Heart right ventricle (tissue), 16 donors: Measurements from ENCODE around the gene MBNL2. TPM values are rescaled to one million over a fixed set of nuclear protein-coding genes. Genes with fewer than 3 reads are reported as not detected.

Experiments used
- ATAC-seq, 8 donors: fragments of 200-7000 bp; cut with Tn5 transposase; one replicate each; pipeline ENCODE4 v1.9.1; 2020; ENCODE audit warnings: mild to moderate bottlenecking in 8 of 8, moderate library complexity in 8 of 8, moderate number of reproducible peaks in 1 of 8
- DNase-seq, 2 donors: peaks; one replicate each; pipeline ENCODE4 v3.0.0-alpha.2; 2020
- H3K27ac ChIP-seq, 10 donors: fragments of 200-600 bp; sonication (generic) in 2 of 10; one replicate each; pipeline versions ENCODE4 v1.5.0 to v1.8.0; 2020 to 2022; ENCODE audit warnings: mild to moderate bottlenecking in 3 of 10
- H3K27me3 ChIP-seq, 7 donors: fragments of 200-600 bp; one replicate each; pipeline ENCODE4 v1.8.0; 2021 to 2022; ENCODE audit warnings: mild to moderate bottlenecking in 2 of 7
- H3K36me3 ChIP-seq, 9 donors: fragments of 200-600 bp; sonication (generic) in 1 of 9; one replicate each; pipeline versions ENCODE4 v1.5.0 to v1.8.0; 2020 to 2022; ENCODE audit warnings: mild to moderate bottlenecking in 2 of 9
- H3K4me1 ChIP-seq, 9 donors: fragments of 200-600 bp; sonication (generic) in 1 of 9; one replicate each; pipeline versions ENCODE4 v1.5.0 to v1.8.0; 2020 to 2022; ENCODE audit warnings: mild to moderate bottlenecking in 4 of 9
- H3K4me3 ChIP-seq, 10 donors: fragments of 200-600 bp; sonication (generic) in 2 of 10; one replicate each; pipeline versions ENCODE4 v1.5.0 to v1.8.0; 2020 to 2022; ENCODE audit warnings: mild to moderate bottlenecking in 7 of 10, moderate library complexity in 2 of 10
- H3K9me3 ChIP-seq, 11 donors: fragments of 200-600 bp in 10 of 11; sonication (generic) in 2 of 11; one replicate each; pipeline versions ENCODE4 v1.5.0 to v1.8.0; 2013 to 2022; ENCODE audit warnings: mild to moderate bottlenecking in 2 of 11, control low read depth in 1 of 11, moderate library complexity in 1 of 11
- WGBS, 2 donors: extraction: QIAGEN DNeasy Blood & Tissue Kit; methylation state at CpG; one replicate each; pipeline ENCODE4 v1.1.7; 2013; ENCODE audit warnings: inconsistent platforms in 1 of 2; 5-methylcytosine and 5-hydroxymethylcytosine counted together
- intact Hi-C, 10 donors: fragments of 100-400 bp; cut with DNase I; formaldehyde crosslinking; loops; one replicate each; pipeline versions ENCODE4 v1.11.1 to v1.14.2; 2022
- polyA plus RNA-seq, 2 donors: library from polyadenylated mRNA; stranded (reverse); fragments of 200-250 nt; gene quantifications; one replicate each; pipeline ENCODE4 v1.2.3, GENCODE V29; 2013
- total RNA-seq, 10 donors: library from RNA; stranded (reverse); fragmentation: NEBNext Ultra II Directional in 3 of 10; extraction: Animal tissue kit (Norgen Biotek cat#: 25700) in 3 of 10; gene quantifications; one replicate each; pipeline versions ENCODE4 v1.2.1 to v1.2.4, GENCODE V29; 2021 to 2023
- TF ChIP-seq, protein P1 (sequence below), 9 donors: fragments of 200-600 bp; sonication (generic) in 2 of 9; IDR thresholded peaks; one replicate each; pipeline versions ENCODE4 v1.5.0 to v1.8.0; 2021 to 2022; ENCODE audit warnings: antibody characterized with exemption in 9 of 9, mild to moderate bottlenecking in 5 of 9, moderate library complexity in 1 of 9
- donor health status: Arrhythmogenic right ventricular cardiomyopathy.
- donor health status: ischemic (EF 13 %, LVEDD 7.1; RV severe dilation, severe dysfunction).
- donor health status: healthy with polysubstance abuse.
- donor health status: DM: no; HTN: yes; CAD: no.
- donor health status: DM: no; HTN: no; CAD: no.
- donor health status: ischemic (EF 25% LVEDD 6.9; RV normal size, moderate dysfunction).
- donor health status: ischemic (EF 25% LVEDD 5.7; RV mildly dilated, moderate dysfunction).
- donor health status: healthy.
- donor health status: DM: yes; HTN: yes; CAD: no.
- donor health status: Ischemic cardiomyopathy.
- donor health status: ischemic (EF 35%, LVEDD 5.7; RV mildly dilated, moderate dysfunction).
- donor health status: nonischemic (EF 11% LVEDD 7.7; RV severe dilation, severe dysfunction).
- donor health status: DM: yes; HTN: yes; CAD: no.
- donor health status: PGD.
- donor health status: ischemic (EF 29% LVEDD 5.4; RV normal size, mild dysfunction).
- donor health status: nonischemic (EF 23%, LVEDD 6.1; RV moderate dilation, normal function).

The MBNL2 gene
- total and polyA plus RNA-seq, 12 donors = 17.2 to 95.0 (median 83.2) TPM

DNA sequence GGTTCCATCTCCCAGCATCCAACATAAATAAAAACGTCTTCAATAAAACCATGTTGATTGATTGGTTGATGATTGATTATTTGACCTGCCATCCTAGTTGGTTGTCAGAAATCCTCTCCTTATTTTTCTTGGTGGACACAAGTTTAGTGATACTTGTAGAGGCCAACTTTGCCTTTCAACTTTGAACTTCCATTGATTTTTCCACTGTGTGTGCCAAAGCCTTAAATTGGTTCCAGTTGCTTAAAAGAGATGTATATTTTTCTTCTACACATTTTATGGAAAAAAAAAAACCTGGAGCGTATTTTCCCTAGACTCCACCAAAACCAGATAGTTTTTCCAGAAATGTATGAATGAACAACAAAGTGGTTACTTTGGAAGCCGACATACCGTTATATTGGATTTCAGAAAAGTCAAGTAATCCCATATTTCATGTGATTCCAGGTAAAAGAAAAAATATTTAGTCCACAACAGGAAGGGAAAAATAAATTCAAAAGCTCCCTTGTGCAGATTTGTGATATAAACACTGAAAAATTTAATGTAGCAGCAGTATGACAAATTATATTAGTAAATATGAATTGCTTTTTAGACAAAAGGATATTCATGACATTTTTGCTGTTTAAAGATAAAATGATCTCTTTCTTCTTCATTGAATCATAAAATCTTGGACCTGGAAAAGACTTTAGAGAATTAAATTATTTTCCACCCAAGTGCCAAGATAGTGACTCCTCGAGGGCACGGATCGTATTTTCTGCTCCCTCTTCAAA is 85.2 kb downstream of the MBNL2 start:
- intact Hi-C loops = loop anchor here in 1 of 10 donors (10.0 kb wide), 1 partner anchor 58 kb away; no protein-coding TSS in a partner anchor
- TF ChIP-seq, protein P1, sequence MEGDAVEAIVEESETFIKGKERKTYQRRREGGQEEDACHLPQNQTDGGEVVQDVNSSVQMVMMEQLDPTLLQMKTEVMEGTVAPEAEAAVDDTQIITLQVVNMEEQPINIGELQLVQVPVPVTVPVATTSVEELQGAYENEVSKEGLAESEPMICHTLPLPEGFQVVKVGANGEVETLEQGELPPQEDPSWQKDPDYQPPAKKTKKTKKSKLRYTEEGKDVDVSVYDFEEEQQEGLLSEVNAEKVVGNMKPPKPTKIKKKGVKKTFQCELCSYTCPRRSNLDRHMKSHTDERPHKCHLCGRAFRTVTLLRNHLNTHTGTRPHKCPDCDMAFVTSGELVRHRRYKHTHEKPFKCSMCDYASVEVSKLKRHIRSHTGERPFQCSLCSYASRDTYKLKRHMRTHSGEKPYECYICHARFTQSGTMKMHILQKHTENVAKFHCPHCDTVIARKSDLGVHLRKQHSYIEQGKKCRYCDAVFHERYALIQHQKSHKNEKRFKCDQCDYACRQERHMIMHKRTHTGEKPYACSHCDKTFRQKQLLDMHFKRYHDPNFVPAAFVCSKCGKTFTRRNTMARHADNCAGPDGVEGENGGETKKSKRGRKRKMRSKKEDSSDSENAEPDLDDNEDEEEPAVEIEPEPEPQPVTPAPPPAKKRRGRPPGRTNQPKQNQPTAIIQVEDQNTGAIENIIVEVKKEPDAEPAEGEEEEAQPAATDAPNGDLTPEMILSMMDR (IDR thresholded peaks at IDR 0.05) = no peak
- no peak for DNase-seq
- peaks cover 11 to 95% (median 49%) of the 10 kb centered on the region in 9 donors for H3K4me1 ChIP-seq
- no peaks in the 10 kb centered on the region for H3K9me3 ChIP-seq
- no peak overlapping the region for H3K4me3 ChIP-seq
- H3K27me3 ChIP-seq = no peaks in the 10 kb centered on the region
- no peaks in the 10 kb centered on the region for H3K36me3 ChIP-seq
- ATAC-seq = no peak
- peak overlapping the region in 8 of 10 donors; percentile 17 to 74 (median 31) for H3K27ac ChIP-seq
- WGBS, 2 donors = 60 to 64% methylated on average over 7 of the region's 7 CpGs

DNA sequence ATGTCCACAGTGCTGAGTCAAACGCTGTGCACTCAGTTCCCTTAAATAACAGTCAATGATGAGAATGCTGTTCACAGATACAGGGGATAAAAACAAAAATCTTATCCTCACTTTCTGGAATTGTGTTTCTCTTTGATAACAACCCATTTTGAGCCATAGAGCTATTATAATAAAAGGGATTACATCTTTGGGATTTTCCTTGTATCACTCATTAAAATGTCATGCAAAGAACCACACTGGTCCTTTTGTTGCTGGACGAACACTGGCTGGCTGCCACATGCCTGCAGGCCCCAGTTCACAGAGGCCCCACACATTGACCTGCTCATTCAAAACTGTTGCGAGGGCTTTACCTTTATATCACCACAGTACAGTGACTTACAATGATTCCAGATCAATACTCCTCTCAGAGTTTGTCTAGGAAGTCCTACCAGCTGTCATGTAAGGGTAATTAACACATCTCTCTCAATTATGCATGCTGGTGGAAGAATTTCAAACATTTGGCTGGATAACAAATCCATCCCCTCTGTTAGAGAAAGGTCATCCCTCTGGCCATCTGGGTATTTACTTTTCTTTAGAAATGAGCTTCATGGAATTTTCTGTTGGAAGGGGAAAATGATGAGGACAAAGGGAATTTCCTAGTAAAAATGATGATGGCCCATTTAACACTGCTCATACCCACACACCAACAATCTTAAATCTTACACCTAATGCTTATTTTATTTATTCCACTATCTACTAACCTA is 85.9 kb downstream of the MBNL2 start:
- whole genome bisulfite sequencing, 2 donors = 18 to 23% methylated on average over 3 of the region's 3 CpGs
- TF ChIP-seq, protein P1 (IDR thresholded peaks at IDR 0.05) = no peak
- ATAC-seq = peak; percentile 41 to 77 (median 60)
- H3K4me3 ChIP-seq = no peak overlapping the region
- peak overlapping the region in 9 of 10 donors; percentile 22 to 74 (median 38) for H3K27ac ChIP-seq
- no peaks in the 10 kb centered on the region for H3K27me3 ChIP-seq
- DNase-seq = peak; percentile 44 to 48
- H3K36me3 ChIP-seq = no peaks in the 10 kb centered on the region
- no peaks in the 10 kb centered on the region for H3K9me3 ChIP-seq
- peaks cover 10 to 88% (median 42%) of the 10 kb centered on the region in 9 donors for H3K4me1 ChIP-seq
- intact Hi-C loops = loop anchor here in 1 of 10 donors (10.0 kb wide), 1 partner anchor 57 kb away; no protein-coding TSS in a partner anchor

DNA sequence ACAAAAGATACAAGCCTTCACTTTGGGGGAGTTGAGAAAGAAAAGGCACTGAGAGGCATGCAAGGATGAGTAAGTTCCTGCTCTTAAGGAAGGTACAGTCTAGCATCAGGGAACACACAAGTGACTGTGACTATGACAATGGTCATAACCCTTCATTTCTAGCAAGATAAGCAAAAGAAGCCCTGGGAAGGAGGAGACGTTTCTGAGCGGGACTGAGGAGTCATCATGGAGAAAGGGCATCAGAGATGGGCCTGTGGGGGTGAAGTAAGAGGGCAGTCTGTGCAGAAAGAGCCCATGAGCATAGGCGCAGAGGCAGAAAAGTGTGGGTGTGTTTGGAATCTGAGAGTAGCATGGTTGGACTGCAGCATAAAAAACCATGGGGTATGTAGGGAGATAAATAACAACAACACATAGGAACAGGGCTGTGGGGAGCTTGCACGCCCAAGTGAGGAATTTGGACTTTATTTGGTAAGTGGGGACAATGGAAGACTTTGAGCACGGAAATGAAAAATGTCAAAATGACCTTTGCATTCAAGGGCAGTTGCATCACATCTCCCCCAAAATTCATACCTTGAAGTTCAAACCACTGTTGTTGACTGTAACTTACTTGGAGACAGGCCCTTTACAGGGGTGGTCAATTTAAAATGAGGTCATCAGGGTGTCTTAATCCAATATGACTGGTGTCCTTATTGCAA is 86.7 kb downstream of the MBNL2 start:
- ATAC-seq (peak in 5 of 8 donors; percentile 10 to 48 (median 14)), DNase-seq (no peak)
- H3K4me1 ChIP-seq = peaks cover 10 to 88% (median 38%) of the 10 kb centered on the region in 9 donors
- TF ChIP-seq, protein P1 (IDR thresholded peaks at IDR 0.05) = no peak
- H3K27ac ChIP-seq = peak overlapping the region in 7 of 10 donors; percentile 20 to 74 (median 34)
- no peaks in the 10 kb centered on the region for H3K9me3 ChIP-seq
- H3K36me3 ChIP-seq = no peaks in the 10 kb centered on the region
- intact Hi-C loops = loop anchor here in 1 of 10 donors (10.0 kb wide), 1 partner anchor 56 kb away; no protein-coding TSS in a partner anchor
- no peak overlapping the region for H3K4me3 ChIP-seq
- WGBS, 2 donors = 77 to 78% methylated on average over 5 of the region's 5 CpGs
- H3K27me3 ChIP-seq = no peaks in the 10 kb centered on the region
